CD4-positive, alpha-beta T cell treated with Interleukin-4 for 4 hours (primary cell): Measurements from ENCODE around the gene FBXO27.
"Not testable (repeated sequence)": the region's sequence is repeated elsewhere in the genome, so short reads cannot be mapped to it uniquely, and the experiment has no call there.

ENCODE experiments used
- DNase-seq: peaks from one replicate; pipeline ENCODE4 v3.0.0-alpha.2; 2020

Gene FBXO27

GRCh38 chr19:39032063-39032918, at the start of gene FBXO27:
Gene FBXO27, minus strand, starts transcription at chr19:39032549. Its CDS starts 322 bp downstream, at chr19:39032227.
- DNase-seq: no peak

- DNase-seq: no peak
These were observed 48.1 kb upstream of the FBXO27 start for GRCh38 chr19:39080431-39080830.

- DNase-seq: no peak
These were observed 46.3 kb upstream of the FBXO27 start for GRCh38 chr19:39078436-39079200.

GRCh38 chr19:39077323-39077722, 45.0 kb upstream of the FBXO27 start:
- DNase-seq: no peak

- no peak for DNase-seq
These were observed 42.6 kb upstream of the FBXO27 start for GRCh38 chr19:39074942-39075341.

- no peak for DNase-seq
These were observed 41.9 kb upstream of the FBXO27 start for GRCh38 chr19:39074205-39074692.

- DNase-seq: no peak
These were observed 38.5 kb upstream of the FBXO27 start for GRCh38 chr19:39070888-39071287.

- not testable (repeated sequence) for DNase-seq
These were observed 35.9 kb upstream of the FBXO27 start for GRCh38 chr19:39068259-39068658.

- no peak for DNase-seq
These were observed 34.8 kb upstream of the FBXO27 start for GRCh38 chr19:39067104-39067503.

GRCh38 chr19:39065928-39066327, 33.6 kb upstream of the FBXO27 start:
- no peak for DNase-seq

GRCh38 chr19:39064405-39064804, 32.1 kb upstream of the FBXO27 start:
- DNase-seq: no peak

- DNase-seq: no peak
These were observed 27.8 kb upstream of the FBXO27 start for GRCh38 chr19:39060171-39060570.

GRCh38 chr19:39059302-39059701, 27.0 kb upstream of the FBXO27 start:
- no peak for DNase-seq

GRCh38 chr19:39057615-39058014, 25.3 kb upstream of the FBXO27 start:
- DNase-seq: no peak

- no peak for DNase-seq
These were observed 21.7 kb upstream of the FBXO27 start for GRCh38 chr19:39054091-39054470.

GRCh38 chr19:39053276-39054090, 21.1 kb upstream of the FBXO27 start:
- DNase-seq: no peak

GRCh38 chr19:39052846-39053245, 20.5 kb upstream of the FBXO27 start:
- DNase-seq: no peak

- peak; percentile 56 for DNase-seq
These were observed 19.9 kb upstream of the FBXO27 start for GRCh38 chr19:39052243-39052746.

GRCh38 chr19:39047073-39047472, 14.7 kb upstream of the FBXO27 start:
- DNase-seq: no peak

GRCh38 chr19:39046037-39046821, 13.9 kb upstream of the FBXO27 start:
- DNase-seq: no peak

GRCh38 chr19:39045506-39045905, 13.2 kb upstream of the FBXO27 start:
- DNase-seq: no peak

- DNase-seq: no peak
These were observed 5.7 kb upstream of the FBXO27 start for GRCh38 chr19:39038098-39038497.
